Stimulated activated CD4-positive, alpha-beta T cell treated with anti-CD3 and anti-CD28 coated beads, Interleukin-15, amount 100 ng/mL, for 24 hours (primary cell): Measurements from ENCODE around the gene CDC37.
A peak's percentile ranks its signal among the peaks of the same experiment; 100 is the strongest.

Experiments
- DNase-seq: peaks from one replicate; pipeline ENCODE4 v3.0.0-alpha.2; 2020

The CDC37 gene

GRCh38 chr19:10403137-10404021 is at the start of gene CDC37:
CDC37 (minus strand) TSS chr19:10403542; CDS start chr19:10403479, 63 bp downstream.
- DNase-seq, result peak; percentile 98

- DNase-seq, result peak; percentile 32
These were observed 47.7 kb upstream of the CDC37 start for GRCh38 chr19:10450853-10451609.

GRCh38 chr19:10450191-10450852 is 47.0 kb upstream of the CDC37 start:
- DNase-seq, result no peak

GRCh38 chr19:10449037-10449436 is 45.7 kb upstream of the CDC37 start:
- DNase-seq, result no peak

- no peak for DNase-seq
These were observed 39.4 kb upstream of the CDC37 start for GRCh38 chr19:10442698-10443097.

- DNase-seq, result no peak
These were observed 36.2 kb upstream of the CDC37 start for GRCh38 chr19:10439588-10439987.

GRCh38 chr19:10433131-10433536 is 29.8 kb upstream of the CDC37 start:
- no peak for DNase-seq

GRCh38 chr19:10432736-10433130 is 29.4 kb upstream of the CDC37 start:
- DNase-seq, result no peak

GRCh38 chr19:10431943-10432735 is 28.8 kb upstream of the CDC37 start:
- peak; percentile 66 for DNase-seq

GRCh38 chr19:10431254-10431942 is 28.1 kb upstream of the CDC37 start:
- peak; percentile 51 for DNase-seq

GRCh38 chr19:10430505-10431253 is 27.3 kb upstream of the CDC37 start:
- peak; percentile 21 for DNase-seq

GRCh38 chr19:10428996-10429381 is 25.6 kb upstream of the CDC37 start:
- DNase-seq, result no peak

- DNase-seq, result no peak
These were observed 23.8 kb upstream of the CDC37 start for GRCh38 chr19:10427169-10427568.

- peak; percentile 78 for DNase-seq
These were observed 20.8 kb upstream of the CDC37 start for GRCh38 chr19:10424011-10424637.

- no peak for DNase-seq
These were observed 19.5 kb upstream of the CDC37 start for GRCh38 chr19:10422846-10423245.

- DNase-seq, result no peak
These were observed 18.7 kb upstream of the CDC37 start for GRCh38 chr19:10422046-10422461.

GRCh38 chr19:10421240-10422045 is 18.1 kb upstream of the CDC37 start:
- DNase-seq, result peak; percentile 34

- DNase-seq, result peak; percentile 74
These were observed 17.3 kb upstream of the CDC37 start, which contains the start of gene PDE4A for GRCh38 chr19:10420444-10421239. PDE4A (plus strand) TSS chr19:10420538; CDS start chr19:10420765, 227 bp downstream.
